OCI-LY7 (cell line): ENCODE results near the gene IQGAP2. TPM values are rescaled to one million over a fixed set of nuclear protein-coding genes. Genes with fewer than 3 reads are reported as not detected.
A peak's percentile ranks its signal among the peaks of the same experiment; 100 is the strongest.

Experiments
- BruUV-seq: library from RNA; stranded (reverse); fragments of 400-500 nt; replicated peaks from 2 replicates; lab custom pipeline; 2021; lab: Mats Ljungman, UMichigan
- CTCF ChIA-PET: fragments of 300-600 bp; sonication (Branson Sonifier 250); formaldehyde crosslinking; loops from one replicate; lab custom pipeline; 2022; ENCODE audit warnings: antibody characterized with exemption; ENCODE audit not compliant: unreplicated experiment; lab: Charles Lee
- POLR2A ChIA-PET: fragments of 300-600 bp; sonication (Branson Sonifier 250); formaldehyde crosslinking; loops from one replicate; lab custom pipeline; 2022; ENCODE audit warnings: antibody characterized with exemption; lab: Charles Lee
- DNase-seq: peaks from one replicate; pipeline ENCODE4 v3.0.0-alpha.2; 2015; ENCODE audit warnings: low spot score
- H2AFZ ChIP-seq: fragments of 200-600 bp; sonication (generic), shearing (Covaris generic); 2 replicates; pipeline ENCODE4 v1.6.1; 2014; ENCODE audit warnings: mild to moderate bottlenecking, antibody characterized with exemption, low read length, moderate library complexity
- H3K27ac ChIP-seq: fragments of 200-600 bp; sonication (generic); 2 replicates; pipeline ENCODE4 v1.5.1; 2014; ENCODE audit warnings: mixed run types, low read depth, mild to moderate bottlenecking, moderate library complexity, low read length, inconsistent platforms; ENCODE audit not compliant: poor library complexity, severe bottlenecking
- H3K36me3 ChIP-seq: fragments of 200-600 bp; sonication (generic); 2 replicates; pipeline ENCODE4 v1.6.1; 2014; ENCODE audit warnings: mild to moderate bottlenecking, antibody characterized with exemption, low read length, moderate library complexity, mixed read lengths; ENCODE audit not compliant: insufficient read depth
- H3K4me1 ChIP-seq: fragments of 200-600 bp; sonication (generic); 2 replicates; pipeline ENCODE4 v1.5.1; 2014; ENCODE audit warnings: mild to moderate bottlenecking, low read length; ENCODE audit not compliant: insufficient read depth, poor library complexity, severe bottlenecking
- H3K4me2 ChIP-seq: fragments of 200-600 bp; sonication (generic); 2 replicates; pipeline ENCODE4 v1.6.1; 2014; ENCODE audit warnings: mild to moderate bottlenecking, low read length
- H3K4me3 ChIP-seq: fragments of 200-600 bp; sonication (generic); 2 replicates; pipeline ENCODE4 v1.5.1; 2014; ENCODE audit warnings: mild to moderate bottlenecking, low read depth, low read length; ENCODE audit not compliant: poor library complexity, severe bottlenecking
- H3K79me2 ChIP-seq: fragments of 200-600 bp; sonication (generic); 2 replicates; pipeline ENCODE4 v1.6.1; 2016; ENCODE audit warnings: low read depth, mild to moderate bottlenecking, low read length, moderate library complexity, mixed read lengths; ENCODE audit not compliant: insufficient read depth
- H3K9me2 ChIP-seq: fragments of 200-600 bp; sonication (generic); 2 replicates; pipeline ENCODE4 v1.6.1; 2016; ENCODE audit warnings: mild to moderate bottlenecking, low read length, mixed read lengths; ENCODE audit not compliant: insufficient read depth
- H3K9me3 ChIP-seq: fragments of 200-600 bp; sonication (generic); 2 replicates; pipeline ENCODE4 v1.6.1; 2014; ENCODE audit warnings: mild to moderate bottlenecking, mixed run types, low read length, mixed read lengths
- H4K20me1 ChIP-seq: fragments of 200-600 bp; sonication (generic); 2 replicates; pipeline ENCODE4 v1.6.1; 2014; ENCODE audit warnings: mild to moderate bottlenecking, antibody characterized with exemption, low read length, moderate library complexity, mixed read lengths; ENCODE audit not compliant: insufficient read depth
- EZH2phosphoT487 ChIP-seq: fragments of 200-600 bp; sonication (generic); IDR thresholded peaks from 2 replicates; pipeline ENCODE4 v1.6.1; 2018; ENCODE audit warnings: low read depth, borderline replicate concordance, mild to moderate bottlenecking, mixed run types, antibody characterized with exemption, low read length, moderate library complexity, mixed read lengths
- intact Hi-C: fragments of 100-400 bp; cut with micrococcal nuclease; formaldehyde crosslinking; loops from one replicate; pipeline ENCODE4 v1.10.0; 2022; ENCODE audit not compliant: unreplicated experiment
- total RNA-seq, 2 experiments: library from RNA; depleted of rRNA in 1 of 2; stranded (reverse); fragments of >200 nt in 1 of 2; shearing (Covaris generic) in 1 of 2; gene quantifications; 2 replicates each; pipeline ENCODE4 v1.2.3, GENCODE V29; 2014 to 2022
- TF ChIP-seq, protein P1 (sequence below): fragments of 200-600 bp; sonication (generic); conservative IDR thresholded peaks from 2 replicates; pipeline ENCODE4 v1.5.1; 2014; ENCODE audit warnings: mild to moderate bottlenecking, antibody characterized with exemption, low read length, moderate library complexity, mixed read lengths

Gene IQGAP2
- total RNA-seq, 2 experiments from 2014 or later = 30.0 to 50.2 TPM

- POLR2A ChIA-PET = interaction anchor here (0.6 to 2.9 kb wide), 12 partner anchors 11 to 667 kb away, joined by 3 to 16 read pairs (median 4); no protein-coding TSS in a partner anchor
These were observed 1.4 kb downstream of the IQGAP2 start for GRCh38 chr5:76404223-76405211.

DNA sequence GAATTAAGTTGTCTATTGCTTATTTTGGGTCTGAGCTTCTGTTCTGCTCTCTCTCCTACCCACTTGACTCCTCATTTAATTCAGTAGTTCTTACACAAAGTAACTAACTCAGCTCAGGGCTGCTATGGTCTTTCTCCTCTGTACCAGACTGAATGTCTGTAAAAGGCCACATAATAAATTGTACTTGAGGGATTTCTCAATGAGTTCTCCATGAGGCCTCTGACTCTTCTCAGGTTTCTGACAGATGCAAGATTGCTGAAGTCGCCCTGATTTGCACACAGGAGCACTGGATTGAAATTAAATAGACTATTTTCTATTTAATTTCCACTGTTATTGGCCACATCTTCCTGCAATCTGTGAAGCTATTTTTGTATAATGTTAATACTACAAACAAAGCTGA is 2.9 kb downstream of the IQGAP2 start:
- Histone ChIP-seq H3K9me3 (peaks cover 5% of the 10 kb centered on the region), H3K9me2 (no peaks in the 10 kb centered on the region), H2AFZ (no peak overlapping the region), H3K4me3 (peak overlapping the region; percentile 93), H3K36me3 (peaks cover 18% of the 10 kb centered on the region), H4K20me1 (no peaks in the 10 kb centered on the region), H3K27ac (peak overlapping the region; percentile 94), H3K4me2 (peak overlapping the region; percentile 84), H3K79me2 (peaks cover 61% of the 10 kb centered on the region), H3K4me1 (peaks cover 46% of the 10 kb centered on the region)
- BruUV-seq = TSS peak; percentile 34
- DNase-seq = peak; percentile 23
- ChIA-PET POLR2A (interaction anchor here (0.9 to 2.4 kb wide), 10 partner anchors 10 to 187 kb away, joined by 3 to 16 read pairs (median 4); no protein-coding TSS in a partner anchor), CTCF (interaction anchor here (0.6 to 2.4 kb wide), 4 partner anchors 64 to 178 kb away, joined by 3 to 9 read pairs (median 3); no protein-coding TSS in a partner anchor)
- no peak for TF ChIP-seq EZH2phosphoT487
- intact Hi-C loops = loop anchor here (10.0 kb wide), 1 partner anchor 231 kb away; no protein-coding TSS in a partner anchor

More at GRCh38 chr5:76404223-76405211, 1.4 kb downstream of the IQGAP2 start:
- DNase-seq = peak; percentile 80
- Histone ChIP-seq H3K79me2 (peaks cover 55% of the 10 kb centered on the region), H2AFZ (peak overlapping the region; percentile 80), H3K4me2 (peak overlapping the region; percentile 84), H3K4me1 (peaks cover 54% of the 10 kb centered on the region), H3K9me3 (peaks cover 5% of the 10 kb centered on the region), H3K27ac (peak overlapping the region; percentile 94), H4K20me1 (no peaks in the 10 kb centered on the region), H3K4me3 (peak overlapping the region; percentile 93), H3K9me2 (no peaks in the 10 kb centered on the region), H3K36me3 (peaks cover 16% of the 10 kb centered on the region)
- intact Hi-C loops = loop anchor here (1.0 to 10.0 kb wide), 2 partner anchors 179 to 230 kb away; no protein-coding TSS in a partner anchor
- no TSS peak for BruUV-seq
- CTCF ChIA-PET = interaction anchor here (1.0 to 2.4 kb wide), 4 partner anchors 12 to 143 kb away, joined by 3 to 9 read pairs (median 4); no protein-coding TSS in a partner anchor
- TF ChIP-seq, protein P1, sequence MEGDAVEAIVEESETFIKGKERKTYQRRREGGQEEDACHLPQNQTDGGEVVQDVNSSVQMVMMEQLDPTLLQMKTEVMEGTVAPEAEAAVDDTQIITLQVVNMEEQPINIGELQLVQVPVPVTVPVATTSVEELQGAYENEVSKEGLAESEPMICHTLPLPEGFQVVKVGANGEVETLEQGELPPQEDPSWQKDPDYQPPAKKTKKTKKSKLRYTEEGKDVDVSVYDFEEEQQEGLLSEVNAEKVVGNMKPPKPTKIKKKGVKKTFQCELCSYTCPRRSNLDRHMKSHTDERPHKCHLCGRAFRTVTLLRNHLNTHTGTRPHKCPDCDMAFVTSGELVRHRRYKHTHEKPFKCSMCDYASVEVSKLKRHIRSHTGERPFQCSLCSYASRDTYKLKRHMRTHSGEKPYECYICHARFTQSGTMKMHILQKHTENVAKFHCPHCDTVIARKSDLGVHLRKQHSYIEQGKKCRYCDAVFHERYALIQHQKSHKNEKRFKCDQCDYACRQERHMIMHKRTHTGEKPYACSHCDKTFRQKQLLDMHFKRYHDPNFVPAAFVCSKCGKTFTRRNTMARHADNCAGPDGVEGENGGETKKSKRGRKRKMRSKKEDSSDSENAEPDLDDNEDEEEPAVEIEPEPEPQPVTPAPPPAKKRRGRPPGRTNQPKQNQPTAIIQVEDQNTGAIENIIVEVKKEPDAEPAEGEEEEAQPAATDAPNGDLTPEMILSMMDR = peak; percentile 54
- TF ChIP-seq EZH2phosphoT487 = no peak

GRCh38 chr5:76406673-76407072 is 3.6 kb downstream of the IQGAP2 start:
- intact Hi-C loops = loop anchor here (10.0 kb wide), 1 partner anchor 232 kb away; no protein-coding TSS in a partner anchor
- TF ChIP-seq EZH2phosphoT487 = no peak
- TF ChIP-seq, protein P1 = no peak
- Histone ChIP-seq H3K79me2 (peaks cover 61% of the 10 kb centered on the region), H3K4me2 (peak overlapping the region; percentile 84), H3K4me3 (peak overlapping the region; percentile 93), H3K4me1 (peaks cover 40% of the 10 kb centered on the region), H4K20me1 (no peaks in the 10 kb centered on the region), H2AFZ (no peak overlapping the region), H3K9me3 (peaks cover 5% of the 10 kb centered on the region), H3K9me2 (no peaks in the 10 kb centered on the region), H3K27ac (peak overlapping the region; percentile 94), H3K36me3 (peaks cover 25% of the 10 kb centered on the region)
- ChIA-PET POLR2A (interaction anchor here (0.6 to 2.4 kb wide), 6 partner anchors 9 to 137 kb away, joined by 3 to 16 read pairs (median 4); no protein-coding TSS in a partner anchor), CTCF (no interaction called here)
- no TSS peak for BruUV-seq
- no peak for DNase-seq
